NCI-H2171 treated with DMSO at 0.1 percent for 48 hours (cell line): ENCODE data around the gene CFAP91.
"Not testable (repeated sequence)": the region's sequence is repeated elsewhere in the genome, so short reads cannot be mapped to it uniquely, and the experiment has no call there.

Experiments used
- DNase-seq: peaks from one replicate; lab custom pipeline; 2025; lab: John Stamatoyannopoulos, UW

The CFAP91 gene

DNA sequence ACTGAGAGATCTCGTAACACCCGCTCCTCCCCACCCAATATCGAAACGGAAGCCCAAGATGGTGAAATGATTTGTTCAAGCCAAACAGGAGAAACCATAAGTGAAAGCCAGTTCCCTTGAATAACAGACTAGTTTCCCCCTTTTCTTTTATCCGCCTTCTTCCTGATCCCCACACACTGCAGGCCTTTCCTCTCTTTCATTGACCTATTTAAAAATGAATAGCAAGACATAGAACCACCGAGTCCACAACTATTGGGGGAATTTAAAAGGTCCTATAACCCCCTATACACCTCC lies 25.2 kb upstream of the CFAP91 start:
- no peak for DNase-seq

DNA sequence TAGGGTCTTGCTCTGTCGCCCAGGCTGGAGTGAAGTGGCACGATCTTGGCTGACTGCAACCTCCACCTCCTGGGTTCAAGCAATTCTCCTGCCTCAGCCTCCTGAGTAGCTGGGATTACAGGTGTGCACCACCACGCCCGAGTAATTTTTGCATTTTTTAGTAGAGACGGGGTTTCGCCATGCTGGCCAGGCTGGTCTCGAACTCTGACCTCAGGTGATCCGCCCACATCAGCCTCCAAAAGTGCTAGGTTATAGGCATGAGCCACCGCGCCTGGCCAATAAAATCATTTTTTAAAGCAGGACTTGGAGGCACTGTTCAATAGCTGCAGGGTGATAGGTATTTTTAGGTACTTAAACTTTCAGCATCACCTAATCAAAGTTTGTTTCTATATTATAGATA lies 24.6 kb upstream of the CFAP91 start:
- DNase-seq: not testable (repeated sequence)

DNA sequence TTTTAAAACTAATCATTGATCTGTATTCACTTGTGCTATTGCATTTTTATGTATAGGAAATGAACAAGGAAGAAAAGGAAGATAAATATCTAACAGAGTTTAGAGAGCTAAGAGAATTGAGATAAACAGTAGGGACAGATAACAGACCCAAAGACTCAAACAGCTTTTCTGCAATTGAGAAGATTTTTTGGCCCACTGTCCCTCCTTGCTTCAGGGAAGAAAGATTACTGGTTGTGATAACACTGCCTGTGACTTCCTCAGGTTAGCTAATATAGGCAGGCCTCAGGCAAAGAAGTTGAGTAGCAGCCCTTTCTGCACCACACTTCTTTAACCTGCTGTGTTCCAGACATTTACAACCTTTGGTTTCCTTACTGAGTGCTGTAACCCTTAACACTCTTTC lies 22.9 kb upstream of the CFAP91 start:
- DNase-seq: no peak

DNA sequence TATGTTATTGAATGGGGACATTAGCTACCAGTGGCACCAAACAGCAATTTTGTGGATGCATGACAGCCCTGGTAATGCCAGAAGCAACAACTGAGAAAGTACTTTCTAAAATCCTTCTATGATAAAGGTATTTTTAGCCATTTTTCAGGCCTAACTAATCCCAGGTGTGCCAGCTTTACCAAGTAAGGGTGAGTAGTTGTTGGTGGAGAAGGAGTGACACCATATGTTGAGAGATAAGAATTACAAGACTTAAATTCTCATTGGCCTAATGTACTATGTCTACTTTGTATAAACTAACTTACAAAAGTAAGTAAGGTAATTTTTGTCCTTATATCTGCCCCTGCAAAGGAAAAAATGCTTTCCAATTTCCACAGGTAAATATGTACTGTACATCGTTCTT lies 21.5 kb upstream of the CFAP91 start:
- DNase-seq: peak; percentile 25

DNA sequence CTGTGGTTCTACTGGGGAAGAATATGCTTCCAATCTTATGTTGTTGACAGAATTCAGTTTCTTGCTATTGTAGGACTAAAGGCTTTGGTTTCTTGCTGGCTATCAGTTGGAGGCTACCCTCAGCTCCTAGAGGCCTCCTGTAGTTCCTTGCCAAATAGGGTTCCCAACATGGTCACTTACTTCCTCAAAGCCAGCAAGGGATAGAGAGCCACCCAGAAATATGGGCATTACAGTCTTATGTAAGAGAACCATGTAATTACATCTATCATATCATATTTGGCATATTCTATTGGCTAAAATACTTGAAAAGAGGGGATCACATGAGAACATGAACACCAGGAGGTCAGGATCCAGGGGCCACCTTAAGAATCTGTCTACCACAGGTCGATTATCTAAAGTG lies 19.4 kb upstream of the CFAP91 start:
- DNase-seq: no peak

DNA sequence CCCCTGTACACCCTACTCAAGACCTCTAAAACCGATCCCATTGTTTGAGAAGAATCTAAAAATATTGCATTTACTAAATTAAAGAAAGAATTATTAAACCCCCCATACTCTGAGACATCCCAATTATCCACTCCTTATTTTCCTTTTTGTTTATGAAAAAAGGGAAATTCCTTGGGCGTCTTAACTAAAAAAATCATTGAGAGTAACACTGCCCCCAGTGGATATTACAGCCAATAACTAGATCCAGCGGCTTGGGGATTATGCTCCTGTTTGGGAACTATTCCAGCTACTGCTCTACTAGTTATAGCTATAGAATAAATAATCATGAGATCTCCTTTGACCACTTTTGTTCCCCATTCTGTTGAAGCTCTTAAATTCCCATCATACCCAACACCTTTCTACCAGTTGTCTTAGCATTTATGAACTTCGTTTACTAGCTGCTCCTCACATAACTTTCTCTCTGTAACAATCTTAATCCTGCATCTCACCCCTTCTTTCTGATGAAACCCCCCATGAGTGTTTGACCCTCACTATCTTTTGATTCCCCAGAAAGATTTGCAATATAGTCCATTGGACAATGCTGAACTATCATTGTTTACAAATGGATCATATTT lies 12.7 kb upstream of the CFAP91 start:
- peak; percentile 34 for DNase-seq

DNA sequence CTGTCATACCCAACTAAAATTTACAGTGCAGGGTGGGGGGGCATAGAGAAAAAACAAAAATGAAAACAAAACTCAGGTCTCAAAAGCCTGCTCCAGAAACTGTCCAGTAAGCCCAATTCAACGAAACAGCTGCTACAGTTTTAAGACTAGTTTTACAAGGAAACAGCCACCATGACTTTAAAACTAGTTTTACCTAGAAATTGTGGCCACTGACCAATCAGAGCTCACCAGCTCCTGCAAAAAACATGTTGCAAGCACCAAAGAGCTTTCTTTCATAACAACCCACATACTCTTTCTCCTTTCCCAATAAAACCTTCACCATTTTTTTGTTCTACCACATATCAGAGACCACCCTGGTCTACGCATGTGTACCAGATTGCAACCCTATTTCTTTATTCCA lies 7.3 kb upstream of the CFAP91 start:
- DNase-seq: peak; percentile 21

DNA sequence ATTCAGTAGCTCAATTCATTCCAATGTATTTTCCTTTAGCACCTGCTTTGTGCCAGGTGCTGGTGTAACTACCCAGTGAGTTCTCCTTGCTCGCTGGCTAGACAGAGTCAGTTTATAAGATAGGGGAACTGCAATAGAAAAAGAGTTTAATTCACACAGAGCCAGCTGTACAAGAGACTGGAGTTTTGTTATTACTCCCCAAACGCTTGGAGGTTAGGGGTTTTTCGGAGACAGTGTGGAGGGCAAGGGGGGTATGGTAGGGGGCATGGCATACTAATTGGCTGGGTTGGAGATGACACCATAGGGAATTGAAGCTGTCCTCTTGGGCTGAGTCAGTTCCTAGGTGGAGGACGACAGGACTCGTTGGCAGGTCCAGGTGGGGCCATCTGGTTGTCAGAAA lies 5.4 kb upstream of the CFAP91 start:
- no peak for DNase-seq

DNA sequence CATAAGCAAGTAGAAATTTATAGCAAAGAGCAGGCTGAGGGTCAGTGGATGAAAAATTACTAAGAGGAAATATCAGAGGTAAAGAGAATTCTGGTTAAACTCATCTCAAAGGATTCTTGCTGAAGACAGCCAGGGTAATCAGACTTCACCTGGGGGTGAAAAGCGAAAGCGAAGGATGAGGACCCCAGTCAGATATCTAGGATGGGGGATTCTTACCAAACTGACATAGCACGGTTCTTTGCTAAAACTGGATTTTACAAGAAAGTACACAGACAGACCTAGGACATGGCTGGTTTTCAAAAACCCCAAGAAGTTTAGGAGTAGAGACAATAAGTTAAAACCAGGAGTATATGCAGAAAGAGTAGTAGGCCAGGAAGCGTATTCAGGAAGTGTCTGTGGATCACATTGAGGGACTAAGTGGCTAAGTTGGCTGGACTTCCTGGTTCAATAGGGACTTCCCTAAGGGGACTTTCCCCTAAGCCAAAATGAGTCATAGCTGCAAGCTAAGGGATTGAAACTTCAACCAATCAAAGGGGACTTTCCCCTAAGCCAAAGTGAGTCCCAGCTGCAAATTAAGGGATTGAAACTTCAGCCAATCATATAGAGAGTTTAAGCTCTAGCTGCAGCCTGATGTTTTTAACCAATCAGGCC lies 2.4 kb upstream of the CFAP91 start:
- no peak for DNase-seq

DNA sequence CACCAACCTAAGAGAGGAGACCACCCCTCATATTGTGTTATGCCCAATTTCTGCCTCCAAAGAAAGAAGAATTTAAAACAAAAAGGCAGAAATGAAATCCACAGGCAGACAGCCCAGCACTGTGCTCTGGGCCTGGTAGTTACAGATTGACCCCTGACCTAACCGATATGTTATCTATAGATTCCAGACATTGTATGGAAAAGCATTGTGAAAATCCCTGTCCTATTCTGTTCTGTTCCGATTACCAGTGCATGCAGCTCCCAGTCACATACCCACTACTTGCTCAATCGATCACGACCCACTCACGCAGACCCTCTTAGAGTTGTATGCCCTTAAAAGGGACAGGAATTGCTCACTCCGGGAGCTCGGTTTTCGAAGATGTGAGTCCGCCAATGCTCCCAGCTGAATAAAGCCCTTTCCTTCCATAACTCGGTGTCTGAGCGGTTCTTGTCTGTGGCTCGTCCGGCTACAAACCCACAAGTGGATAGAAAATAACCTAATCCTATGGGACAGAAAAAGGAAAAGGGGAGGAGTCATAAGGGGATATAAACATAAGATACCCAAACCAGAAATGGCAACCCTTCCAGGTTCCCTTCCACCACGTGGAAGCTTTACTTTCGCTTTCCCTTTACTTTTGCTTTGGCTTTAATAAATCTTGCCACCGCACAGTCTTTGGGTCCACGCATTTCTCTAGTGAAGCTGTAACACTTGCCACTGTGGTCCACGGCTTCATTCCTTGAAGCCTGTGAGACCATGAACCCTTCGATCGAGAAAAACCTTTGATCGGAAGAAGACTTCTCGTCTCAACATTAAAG lies 1.7 kb upstream of the CFAP91 start:
- no peak for DNase-seq

DNA sequence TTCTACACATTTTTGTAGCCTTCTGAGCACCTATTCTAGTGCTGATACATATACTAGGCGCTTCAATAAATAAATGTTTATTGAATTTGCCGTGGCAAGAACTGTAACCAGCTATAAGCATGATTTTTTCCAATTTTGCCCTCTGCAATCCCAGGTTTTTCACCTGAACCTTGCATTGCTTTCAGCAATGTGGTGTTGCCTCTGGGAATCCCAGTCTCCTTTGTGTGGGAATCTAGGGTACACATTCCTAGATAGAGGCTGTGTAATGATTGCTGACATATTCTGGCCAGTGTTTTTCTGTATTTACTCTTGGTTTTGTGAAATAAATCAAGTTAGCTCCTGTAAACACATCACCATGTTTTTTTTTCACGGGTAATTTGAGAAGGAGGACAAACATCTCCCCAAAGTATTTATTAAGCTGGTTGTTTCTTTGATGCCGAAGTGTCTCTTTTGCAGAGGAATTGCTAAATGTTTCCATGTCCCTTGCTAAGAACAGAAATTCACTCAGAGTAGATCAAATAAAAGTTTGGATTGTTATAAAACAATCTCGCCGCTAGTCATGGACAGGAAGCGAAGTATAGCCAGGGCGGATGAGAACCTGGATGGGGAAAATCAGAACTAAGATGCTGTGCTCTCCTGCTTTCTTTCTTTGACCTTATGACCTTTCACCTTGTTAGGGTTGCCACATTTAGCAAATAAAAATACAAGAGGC lies 1.2 kb downstream of the CFAP91 start:
- DNase-seq: no peak

DNA sequence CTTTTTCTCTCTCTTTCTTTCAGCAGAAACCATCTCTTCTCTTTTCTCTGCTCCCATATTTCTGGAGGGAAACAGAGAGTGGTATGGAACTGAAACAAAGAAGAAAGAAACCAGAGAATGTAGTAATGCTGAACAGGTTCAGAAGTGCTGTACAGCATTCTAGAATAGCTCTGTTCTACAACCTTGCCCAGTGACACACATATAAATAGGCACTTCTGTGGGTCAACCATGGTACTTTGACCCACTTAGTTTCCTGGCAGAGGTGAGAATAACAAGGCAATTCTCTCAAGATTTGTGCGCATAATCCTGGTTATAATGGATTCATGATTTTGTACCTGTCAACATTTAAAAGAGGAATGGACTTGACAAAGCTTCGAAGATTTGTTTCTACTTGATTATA lies 12.3 kb downstream of the CFAP91 start:
- no peak for DNase-seq

DNA sequence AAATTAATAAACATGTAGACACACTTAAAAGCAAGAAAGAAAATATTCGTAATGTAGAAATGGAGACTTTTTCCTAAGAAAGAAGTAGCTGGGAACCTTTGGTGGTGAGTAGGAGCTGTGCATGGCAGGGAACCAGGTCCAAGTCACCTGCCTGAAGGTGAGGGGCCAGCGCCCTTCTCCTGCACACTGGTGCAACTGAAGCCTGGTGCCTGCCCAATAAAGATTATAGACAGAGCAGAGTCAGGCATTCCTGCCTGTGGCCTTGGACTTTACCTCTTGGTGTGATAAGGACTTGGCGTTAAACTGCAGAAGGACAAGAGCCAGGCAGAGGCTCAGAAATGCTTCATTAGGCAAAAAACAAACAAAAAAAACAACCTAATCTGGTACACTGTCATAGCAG lies 14.2 kb downstream of the CFAP91 start:
- no peak for DNase-seq

DNA sequence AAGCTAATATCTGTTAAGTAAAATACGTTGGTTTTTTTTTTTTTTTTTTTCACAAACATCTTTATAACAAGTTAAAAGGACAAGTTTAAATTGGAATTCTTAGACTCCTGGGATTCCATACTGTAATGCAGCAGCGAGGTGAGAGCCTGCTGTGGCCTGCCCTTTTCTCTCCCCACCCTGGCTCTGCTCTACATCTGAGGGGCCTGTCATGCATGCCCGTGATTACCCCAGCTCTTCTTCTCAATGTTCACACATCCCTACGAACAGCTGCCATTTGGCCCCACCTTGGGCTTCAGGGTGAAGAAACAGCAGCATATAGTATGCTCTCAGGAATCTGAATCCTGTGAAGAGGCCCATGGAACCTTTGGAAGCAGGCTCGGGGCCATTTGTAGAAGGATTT lies 14.7 kb downstream of the CFAP91 start:
- no peak for DNase-seq

DNA sequence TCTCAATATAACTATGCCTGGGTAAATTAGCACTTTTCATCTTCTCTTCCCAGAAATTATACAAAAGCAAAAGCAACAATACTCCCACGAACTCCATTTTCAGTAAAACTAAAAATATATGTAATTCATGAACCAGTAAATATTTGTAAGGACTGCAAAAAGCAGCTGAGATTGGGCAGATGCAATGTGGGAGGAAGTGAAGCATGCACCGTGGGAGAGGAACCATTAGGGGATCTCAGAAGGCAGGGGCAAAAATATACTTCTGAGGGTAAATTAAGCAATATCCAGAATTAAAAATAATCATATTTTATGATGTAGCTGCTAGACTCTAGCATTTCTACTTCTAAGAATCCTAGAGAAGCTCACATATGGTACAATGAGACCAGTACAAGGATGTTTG lies 20.2 kb downstream of the CFAP91 start:
- DNase-seq: no peak

DNA sequence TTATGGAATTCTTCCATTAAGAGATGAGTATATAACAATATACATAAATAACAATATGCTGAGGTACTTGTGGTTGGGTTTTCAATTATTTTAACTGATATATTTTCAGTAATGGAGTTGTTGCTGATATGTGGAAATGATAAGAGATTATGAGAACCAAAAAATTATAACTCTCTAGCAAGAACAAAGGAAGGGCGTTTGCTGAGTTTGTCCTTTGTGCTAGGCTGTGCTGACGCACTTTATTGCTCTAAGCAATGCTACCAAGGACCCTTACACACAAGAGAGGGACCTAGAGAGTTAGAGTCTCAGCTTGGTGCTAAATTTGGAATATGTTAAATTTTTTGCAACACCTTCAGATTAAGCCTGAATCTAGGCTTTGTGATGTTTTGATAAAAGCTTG lies 24.1 kb downstream of the CFAP91 start:
- DNase-seq: no peak

DNA sequence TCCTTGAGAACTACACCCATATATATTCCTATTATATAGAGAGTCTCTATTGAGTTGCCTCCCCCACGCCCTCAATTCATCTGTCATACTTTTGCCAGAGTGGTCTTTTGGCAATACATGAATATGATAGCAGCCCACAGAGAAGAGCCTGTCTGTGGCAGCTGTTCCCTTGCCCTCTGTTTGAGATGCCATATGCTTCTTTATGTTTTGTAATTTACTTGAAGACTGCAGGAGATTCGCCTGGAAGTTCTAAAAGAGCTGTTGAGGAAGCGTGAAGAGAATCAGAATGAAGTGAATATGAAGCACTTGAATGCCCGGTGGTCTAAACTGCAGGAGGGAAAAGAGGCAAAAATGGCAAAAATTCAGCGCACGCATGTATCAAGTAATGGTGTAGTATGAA lies 27.2 kb downstream of the CFAP91 start:
- DNase-seq: peak; percentile 83

DNA sequence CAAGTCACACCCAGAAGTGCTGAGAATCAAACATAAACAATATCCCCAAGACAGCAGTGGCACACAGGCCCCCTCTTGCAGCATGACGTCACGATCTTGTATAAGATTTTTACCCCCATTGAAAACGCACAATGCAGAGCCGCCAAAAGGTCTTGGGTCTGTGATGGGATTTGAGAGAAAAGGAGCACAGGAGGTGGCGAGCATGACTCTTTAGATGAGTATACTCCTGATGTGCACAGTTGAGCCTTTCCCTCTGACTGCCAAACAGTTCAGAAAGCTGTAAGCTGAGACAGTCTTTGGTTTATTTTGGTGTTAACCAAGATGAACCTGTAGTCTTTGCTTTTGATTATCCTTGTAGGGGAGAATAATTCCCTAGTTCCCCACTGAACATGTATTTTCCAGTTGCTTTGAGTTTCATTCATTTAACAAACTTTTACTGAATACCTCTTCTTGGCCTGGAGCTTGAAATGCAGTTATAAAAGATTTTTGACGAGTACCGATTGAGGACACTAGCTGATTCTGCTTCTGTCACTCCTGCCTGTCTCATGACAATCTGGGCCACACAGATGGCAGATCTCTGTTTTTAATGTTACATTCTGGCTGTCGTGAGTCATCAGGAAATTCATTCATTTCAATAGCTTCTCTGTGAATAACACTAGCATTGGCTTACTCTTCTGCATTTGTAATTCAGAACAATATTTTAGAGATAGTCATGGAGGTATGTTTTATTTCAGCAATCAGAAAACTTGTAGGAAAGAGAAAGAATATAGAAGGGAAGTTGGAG lies 28.9 kb downstream of the CFAP91 start:
- DNase-seq: peak; percentile 73

DNA sequence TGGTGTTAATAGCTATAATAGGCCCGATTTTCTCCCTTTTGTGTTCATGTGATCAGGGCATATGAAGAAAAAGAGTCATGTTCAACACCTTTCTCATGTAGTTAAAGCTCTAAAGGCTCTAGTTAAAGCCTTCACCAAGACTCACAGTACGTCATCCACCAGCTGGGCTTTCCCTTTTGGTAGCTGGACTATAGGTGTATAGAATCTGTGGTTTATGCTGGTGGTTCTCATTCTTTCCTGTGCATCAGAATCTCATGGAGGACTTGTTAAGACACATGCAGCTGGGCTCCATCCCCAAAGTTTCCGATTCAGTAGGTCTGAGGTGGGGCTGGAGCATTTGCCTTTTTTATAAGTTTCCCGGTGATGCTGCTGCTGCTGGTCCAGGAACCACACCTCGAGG lies 31.0 kb downstream of the CFAP91 start:
- no peak for DNase-seq

DNA sequence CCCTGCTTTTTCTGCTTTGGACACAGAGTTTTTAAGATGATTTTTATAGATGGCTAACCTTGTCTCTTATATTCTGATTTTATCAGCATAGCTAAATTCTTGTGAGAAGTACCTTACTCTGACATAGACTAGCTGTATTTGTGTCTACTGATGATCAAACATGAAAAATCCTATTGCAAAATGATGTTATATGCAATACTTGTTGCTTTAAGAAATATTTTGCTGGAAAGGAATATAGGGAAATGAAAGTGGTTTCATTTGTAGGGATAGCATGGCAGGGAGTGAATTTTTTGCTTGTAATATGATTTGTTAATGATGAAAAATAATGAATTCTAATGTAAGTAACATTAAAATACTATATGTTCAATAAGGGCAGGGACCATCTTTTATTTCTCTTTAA lies 35.9 kb downstream of the CFAP91 start:
- DNase-seq: no peak

DNA sequence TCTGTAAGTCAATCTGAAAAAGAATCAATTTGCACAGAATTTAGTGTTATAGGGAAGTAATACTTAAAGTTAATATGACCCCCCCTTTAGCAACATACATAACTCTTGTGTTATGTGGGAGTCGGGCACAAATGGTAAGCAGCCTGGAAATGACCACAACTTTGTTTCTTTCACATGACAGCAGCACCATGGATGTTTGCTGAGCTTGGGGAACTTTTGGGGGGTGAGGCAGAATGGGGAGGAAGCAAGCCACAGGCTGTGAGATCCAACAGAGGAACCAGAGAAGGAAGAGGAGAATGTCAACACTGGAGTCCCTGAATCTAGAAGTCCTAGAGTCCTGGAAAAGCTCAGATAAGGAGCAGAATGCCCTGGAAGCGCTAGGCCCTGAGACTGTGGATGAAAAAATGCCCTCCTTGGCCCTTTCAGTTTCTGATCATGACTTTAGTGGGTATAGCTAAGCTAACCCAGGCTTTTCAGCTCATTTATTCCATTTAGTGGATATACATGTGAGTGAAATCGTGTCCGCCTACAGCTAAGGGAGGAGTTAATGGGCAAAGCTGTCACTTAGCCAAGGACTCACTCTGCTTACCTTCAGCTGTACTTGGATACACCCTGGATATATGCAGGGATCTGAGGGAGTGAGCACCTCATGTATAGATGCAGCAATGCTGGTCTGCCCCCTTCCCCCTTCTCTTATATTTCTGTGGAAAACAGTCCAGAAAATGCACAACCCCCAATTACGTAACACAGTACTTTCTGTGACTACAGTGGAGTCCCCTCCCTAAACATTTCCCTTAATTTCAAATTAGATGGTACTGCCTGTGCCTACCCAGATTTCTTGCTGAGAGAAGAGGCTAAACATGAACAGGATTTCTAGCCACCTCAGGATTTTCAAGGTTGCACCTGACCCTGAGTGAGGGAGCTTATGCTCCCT lies 39.1 kb downstream of the CFAP91 start:
- DNase-seq: no peak
